Stimulated activated CD8-positive, alpha-beta memory T cell treated with anti-CD3 and anti-CD28 coated beads, Interleukin-7, amount 100 ng/mL, for 24 hours (primary cell): ENCODE data around the gene NDUFB7.
"Not testable (repeated sequence)": the region's sequence is repeated elsewhere in the genome, so short reads cannot be mapped to it uniquely, and the experiment has no call there.

ENCODE experiments used
- DNase-seq: peaks from one replicate; pipeline ENCODE4 v3.0.0-alpha.2; 2020; ENCODE audit warnings: low read depth

Gene NDUFB7

DNA sequence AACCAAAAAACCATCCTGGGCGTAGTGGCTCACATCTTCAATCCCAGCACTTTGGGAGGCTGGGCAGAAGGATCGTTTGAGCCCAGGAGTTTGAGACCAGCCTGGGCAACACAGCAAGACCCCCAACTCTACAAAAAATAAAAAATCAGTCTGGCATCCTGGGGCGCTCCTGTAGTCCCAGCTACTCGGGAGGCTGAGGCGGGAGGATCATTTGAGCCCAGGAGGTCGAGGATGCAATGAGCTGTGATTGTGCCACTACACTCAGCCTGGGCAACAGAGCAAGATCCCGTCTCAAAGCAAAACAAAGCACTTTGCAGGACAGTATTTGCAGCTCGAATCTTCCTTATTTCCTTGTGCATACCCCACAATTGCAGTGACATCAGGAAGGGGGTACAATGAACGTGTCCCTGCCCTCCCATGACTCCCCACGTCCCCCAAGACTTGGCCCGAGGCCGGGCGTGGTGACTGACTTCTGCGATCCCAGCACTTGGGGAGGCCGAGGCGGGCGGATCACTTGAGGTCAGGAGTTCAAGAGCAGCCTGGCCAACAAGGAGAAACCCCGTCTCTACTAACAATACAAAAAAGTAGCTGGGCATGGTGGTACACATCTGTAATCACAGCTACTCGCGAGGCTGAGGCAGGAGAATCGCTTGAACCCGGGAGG is 870 bp downstream of the NDUFB7 start:
- DNase-seq: no peak

DNA sequence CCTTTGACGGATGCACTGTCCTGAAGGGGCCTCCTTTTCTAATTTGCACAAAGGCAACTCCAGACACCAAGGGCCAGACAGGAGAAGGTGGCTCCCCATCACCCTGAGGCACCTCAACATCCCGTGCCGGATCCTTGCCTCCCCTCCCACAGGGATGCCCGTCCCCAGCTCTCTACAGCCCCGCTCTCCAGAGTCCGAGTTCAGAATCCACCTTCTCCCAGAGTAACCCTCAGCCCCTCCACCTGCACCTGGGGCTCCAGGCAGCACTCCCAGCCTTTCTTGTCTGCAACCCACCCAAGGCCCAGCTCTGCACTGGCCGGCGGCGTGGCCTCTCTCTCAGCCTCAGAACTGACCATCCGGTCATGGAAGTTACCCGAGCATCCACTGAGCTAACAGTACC is 4.8 kb downstream of the NDUFB7 start:
- no peak for DNase-seq

DNA sequence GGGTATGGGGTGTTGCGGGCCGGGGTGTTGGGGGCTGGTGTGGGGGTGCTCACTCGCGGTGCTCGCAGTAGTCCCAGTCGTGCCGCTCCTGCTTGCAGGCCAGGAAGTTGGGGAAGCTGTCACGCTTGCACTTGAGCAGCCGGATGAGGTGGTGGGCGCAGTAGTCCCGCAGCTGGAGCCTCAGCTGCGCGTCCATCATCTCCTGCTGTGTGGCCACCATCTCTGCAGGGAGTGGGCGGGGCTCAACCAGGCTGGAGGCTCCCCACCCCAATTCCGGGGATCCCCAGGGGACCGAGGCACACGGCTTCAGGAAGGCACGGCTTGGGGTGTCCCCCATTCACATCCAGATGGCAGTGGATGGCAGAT is 5.2 kb downstream of the NDUFB7 start:
- DNase-seq: no peak

DNA sequence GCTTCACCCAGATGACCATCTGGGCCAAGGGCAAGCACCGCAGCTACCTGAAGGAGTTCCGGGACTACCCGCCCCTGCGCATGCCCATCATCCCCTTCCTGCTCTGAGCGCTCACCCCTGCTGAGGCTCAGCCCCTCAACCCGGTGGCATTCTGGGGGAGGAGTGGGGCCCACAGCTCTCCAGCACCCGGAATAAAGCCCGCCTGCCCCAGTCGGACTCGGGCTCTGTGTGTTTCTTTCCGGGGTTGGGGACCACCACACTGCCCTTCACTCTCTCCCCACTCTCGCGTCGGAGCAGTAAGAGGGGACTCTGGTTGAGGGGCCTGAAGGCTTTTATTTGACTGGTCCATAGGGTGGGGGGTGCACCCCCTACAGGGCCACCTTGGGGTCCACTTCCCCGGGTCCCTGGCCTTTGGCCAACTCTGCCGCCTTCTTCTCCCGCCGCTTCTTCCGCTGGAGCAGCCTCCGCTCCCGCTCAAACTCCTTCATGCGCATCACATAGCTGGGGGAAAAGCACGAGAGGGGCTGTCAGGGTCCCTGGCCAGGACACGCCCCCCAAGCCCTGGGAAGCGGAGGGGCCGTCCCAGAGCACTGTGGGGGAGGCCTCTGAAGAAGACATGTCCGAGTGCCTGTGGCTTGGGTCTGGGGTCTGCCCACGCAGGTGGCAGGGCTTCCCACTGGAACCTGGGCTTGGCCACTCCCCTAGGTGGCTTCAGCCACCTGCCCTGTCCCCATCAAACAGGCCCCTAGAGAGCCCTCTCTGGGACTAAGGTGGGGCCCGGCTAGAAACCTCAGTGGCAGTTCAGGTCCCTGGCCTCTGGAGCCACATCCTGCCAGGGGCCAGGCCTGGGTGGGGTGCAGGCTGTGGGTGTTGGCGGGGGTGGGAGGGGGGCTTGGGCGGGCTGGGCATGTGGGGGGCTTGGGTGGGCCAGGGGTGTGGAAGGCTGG is 5.8 kb downstream of the NDUFB7 start:
- DNase-seq: no peak

DNA sequence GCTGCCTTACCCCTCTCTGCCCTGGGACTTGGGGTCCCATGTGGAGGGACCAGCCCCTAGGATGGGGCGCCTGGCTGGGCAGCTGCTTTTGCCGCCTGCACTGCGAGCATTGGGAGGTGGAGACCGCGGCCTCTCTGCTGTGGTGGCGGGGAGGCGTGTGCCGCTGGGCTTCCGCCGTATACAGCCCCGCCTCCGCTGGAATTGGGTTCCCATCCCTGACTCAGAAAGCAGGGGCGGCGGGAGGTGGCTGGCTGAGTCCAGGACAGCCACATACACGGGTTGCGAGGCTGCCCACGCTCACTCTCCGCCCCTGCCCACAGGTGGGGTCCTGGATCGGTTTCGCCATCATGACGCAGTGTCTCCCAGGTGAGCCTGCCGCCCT is 6.6 kb downstream of the NDUFB7 start:
- no peak for DNase-seq

DNA sequence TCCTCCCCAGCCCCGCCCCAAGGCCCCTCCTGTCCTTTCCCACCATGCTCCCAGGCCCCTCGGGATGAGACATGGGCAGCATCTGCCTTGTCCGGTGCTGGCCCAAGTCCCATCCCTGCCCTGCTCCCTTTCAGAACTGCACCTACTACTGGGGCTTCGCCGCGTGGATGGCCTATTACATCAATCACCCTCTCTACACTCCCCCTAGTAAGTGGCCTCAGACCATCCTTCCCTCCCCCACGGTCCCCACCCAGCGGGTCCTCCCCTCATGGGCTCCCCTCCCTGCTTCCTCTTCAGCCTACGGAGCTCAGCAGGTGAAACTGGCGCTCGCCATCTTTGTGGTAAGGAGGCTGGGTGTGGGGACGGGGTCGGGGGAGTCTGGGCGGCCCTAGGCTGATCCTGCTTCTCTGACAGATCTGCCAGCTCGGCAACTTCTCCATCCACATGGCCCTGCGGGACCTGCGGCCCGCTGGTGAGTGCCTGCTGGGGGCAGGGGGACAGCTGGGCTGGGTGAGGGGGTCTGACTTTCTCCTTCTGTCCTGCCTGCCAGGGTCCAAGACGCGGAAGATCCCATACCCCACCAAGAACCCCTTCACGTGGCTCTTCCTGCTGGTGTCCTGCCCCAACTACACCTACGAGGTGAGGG is 7.1 kb downstream of the NDUFB7 start:
- DNase-seq: not testable (repeated sequence)

DNA sequence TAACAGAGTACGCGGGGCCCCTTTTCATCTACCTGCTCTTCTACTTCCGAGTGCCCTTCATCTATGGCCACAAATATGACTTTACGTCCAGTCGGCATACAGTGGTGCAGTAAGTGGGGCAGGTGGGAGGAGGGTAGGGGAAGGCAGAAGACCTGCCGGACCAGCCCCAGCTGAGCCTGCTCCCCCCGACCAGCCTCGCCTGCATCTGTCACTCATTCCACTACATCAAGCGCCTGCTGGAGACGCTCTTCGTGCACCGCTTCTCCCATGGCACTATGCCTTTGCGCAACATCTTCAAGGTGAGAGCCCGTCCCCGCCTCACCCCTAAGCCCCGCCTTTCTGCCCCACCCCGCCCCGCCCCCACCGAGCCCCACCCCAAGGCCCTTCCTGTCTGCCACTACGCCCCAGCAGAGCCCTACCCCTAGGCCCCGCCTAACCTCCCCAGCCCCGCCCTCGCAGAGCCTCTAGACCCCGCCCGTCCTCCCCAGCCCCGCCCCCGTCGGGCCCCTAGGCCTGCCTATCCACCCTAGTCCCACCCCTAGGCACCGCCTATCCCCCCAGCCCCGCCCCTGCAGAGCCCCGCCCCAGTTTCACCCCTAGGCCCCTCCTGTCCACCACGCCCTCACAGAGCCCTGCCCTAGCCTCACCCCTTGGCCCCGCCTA is 7.7 kb downstream of the NDUFB7 start:
- DNase-seq: peak; percentile 52

DNA sequence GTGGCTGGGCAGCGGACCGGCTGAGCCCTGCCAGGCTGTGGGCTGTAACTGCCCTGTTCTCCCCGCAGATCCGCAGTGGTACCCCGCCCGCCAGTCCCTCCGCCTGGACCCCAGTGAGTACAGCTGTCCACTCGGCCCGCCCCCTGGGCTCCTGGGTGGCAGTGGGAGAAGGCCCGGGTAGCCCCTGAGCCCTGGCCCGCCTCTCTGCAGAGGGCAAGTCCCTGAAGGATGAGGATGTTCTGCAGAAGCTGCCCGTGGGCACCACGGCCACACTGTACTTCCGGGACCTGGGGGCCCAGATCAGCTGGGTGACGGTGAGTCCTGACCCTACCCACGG is 8.3 kb downstream of the NDUFB7 start:
- DNase-seq: no peak

DNA sequence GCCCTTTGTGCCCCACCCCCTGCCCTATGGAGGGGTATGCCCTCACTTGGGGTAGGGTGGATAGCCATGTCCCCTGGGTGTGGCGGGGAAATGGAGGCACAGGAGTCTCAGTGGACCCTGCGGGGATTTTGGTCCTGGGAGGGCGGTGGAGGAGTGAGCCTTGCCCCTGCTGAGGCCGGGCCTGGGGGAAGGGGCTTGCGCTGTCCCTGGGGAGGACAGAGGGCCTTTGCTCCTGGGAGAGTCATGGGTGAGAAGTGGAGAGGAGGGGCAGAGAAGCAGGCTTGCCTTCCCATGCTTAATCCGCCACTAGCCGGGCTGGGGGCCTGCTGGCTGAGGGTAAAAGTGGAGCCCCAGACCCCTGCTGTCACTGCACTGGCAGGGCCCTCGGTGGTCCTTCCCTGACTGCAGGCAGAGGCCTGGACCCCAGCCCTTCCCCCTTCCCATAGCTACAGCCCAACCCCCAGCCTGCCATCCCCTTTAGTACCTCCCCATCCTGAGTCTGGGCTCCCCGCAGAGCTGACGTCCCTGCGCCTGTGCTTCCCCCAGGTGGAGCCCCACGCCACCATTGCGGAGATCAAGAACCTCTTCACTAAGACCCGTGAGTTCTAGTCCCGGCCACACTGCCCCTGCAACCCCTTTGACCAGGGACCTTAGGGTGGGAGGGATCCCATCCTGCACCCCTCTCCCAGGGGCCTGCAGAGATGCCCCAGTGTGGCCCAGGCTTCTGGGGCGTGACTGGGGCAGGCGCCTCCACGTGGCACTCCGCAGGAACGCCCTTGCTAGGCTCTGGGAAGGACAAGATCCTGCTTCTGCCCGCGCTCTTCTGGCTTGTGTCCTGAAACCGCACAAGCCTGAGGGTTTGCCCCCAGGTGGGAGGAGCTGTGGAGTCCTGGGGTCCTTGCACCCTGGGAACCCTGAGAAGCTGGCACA is 8.9 kb downstream of the NDUFB7 start:
- DNase-seq: no peak

DNA sequence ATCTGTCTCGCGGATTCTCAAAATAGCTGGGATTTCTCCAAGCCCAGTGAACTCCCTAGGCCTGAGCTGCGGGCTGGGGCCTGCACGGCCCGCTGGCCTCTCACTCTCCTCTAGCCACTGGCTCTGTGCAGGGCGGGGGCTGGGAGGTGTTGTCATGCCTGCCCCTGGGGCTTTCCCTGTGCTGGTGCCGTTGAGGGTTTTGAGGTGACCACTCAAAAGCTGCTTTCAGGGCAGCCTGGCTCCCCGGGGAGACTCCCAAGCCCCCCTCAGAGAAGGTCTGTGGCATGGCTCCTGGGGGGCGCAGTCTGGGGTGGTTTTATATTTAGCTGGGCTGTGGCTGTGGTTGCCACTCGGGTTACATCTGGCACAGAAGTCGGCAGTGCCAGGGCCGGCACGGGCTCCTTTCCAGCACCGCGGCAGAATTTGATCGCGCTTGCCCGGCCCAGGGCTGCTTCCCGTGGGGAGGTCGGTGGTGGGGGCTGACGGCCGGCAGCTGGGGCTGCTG is 10.0 kb downstream of the NDUFB7 start:
- no peak for DNase-seq

DNA sequence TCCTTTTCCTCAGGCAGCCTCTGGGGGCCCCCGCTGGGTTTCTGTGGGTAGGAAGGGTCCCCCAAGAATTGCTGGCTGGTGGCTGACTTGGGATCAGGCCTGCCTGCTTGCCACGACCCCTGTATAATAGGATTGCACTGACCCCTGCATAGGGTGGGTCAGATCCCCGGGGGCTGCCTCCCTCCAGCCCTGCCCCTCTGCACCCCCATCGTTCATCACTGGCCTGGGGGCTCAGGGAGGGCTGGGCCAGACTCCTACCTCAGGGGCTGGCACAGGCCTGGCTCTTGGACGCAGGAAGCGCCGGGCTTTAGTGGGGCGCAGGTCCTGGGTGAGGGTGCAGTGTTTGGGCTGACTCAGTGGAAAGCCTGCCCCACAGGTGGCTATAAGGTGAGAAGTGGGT is 10.6 kb downstream of the NDUFB7 start:
- DNase-seq: no peak

DNA sequence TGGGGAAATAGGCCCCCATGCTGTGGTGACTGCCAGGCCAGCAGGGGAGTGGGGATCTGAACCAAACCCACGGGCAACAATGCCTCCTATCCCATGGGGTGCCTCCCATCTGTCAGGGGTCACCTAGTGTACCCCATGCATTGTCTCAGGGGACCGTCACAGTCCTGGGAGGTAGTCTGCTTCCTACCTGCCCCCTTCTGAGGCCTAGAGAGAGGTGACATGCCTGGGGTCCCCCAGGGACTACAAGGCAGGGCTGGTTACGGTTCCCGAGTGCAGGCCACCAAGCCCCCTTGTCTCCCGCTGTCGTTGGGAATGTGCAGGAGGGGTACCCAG is 11.1 kb downstream of the NDUFB7 start:
- no peak for DNase-seq

DNA sequence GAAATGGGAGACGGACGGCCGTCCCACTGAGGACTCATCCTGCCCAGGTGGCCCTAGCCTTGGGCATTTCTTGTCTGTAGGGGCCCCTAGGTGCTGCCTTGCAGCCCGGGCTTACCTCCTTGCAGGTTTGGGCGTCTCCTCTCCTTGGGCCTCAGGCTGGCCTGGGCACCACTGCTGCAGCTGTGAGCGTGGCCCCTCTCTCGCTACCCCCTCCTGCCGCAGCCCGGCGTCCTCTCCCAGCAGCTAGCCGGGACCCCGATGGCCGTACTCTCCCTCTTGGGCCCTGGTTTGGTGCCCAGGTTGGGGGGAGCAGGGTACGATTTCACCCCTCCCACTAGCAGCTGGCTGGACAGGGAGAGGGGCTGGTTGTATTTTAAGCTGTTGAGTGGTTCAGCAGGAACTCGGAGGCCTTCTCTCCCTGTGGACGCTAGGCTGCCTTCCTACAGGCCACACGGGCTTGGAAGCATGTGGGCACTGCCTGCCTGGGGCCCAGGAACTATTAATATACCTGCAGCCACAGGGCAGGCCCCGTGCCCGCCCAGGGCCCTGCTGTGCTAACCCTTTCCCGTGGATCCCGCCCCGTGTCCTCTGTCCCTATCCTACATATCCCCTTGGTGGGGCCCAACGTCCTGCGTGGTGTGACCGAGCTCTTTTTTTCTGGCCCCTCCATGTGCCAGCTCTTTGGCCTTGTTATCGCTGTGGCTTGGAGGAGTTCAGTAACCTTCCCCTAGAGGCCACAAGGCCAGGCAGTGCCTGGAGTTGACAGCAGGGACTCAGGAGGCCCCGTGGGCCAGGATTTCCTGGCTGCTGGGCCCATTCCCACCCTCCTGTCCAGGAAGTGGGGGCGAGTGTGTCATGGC is 11.7 kb downstream of the NDUFB7 start:
- DNase-seq: no peak

DNA sequence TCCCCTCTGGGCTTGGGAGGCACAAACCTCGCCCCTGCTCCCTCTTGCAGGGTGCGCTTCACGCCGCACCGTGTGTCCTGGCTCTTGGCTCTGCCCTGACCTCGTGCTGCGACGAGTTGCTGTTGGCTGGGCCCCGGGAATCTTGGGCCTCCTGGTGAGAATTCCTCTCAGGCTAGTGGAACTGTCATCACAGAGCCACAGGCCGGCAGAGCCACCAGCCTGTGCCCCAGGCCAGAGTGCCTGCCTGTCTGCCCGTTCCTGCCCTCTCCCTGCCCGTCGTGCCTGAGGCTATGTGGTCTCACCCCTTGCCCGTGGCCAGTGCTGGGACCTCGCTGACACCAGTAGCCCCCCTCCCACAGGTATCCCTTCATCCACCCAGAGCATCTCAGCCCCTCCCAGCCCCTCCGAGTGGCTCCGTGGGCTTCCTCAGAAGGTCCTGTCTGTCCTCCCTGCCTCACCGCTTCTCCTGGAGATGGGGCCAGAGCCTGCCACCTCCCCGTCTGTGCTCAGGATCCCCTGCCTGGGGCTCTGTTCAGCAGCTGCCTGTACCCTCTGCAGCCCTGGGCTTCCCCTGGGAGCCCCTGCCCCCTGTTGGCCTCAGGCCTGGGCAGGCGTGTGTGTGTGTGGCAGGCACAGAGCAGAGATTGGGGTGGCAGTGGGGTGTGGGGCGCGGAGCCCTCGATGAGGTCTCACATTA is 13.3 kb downstream of the NDUFB7 start:
- no peak for DNase-seq

DNA sequence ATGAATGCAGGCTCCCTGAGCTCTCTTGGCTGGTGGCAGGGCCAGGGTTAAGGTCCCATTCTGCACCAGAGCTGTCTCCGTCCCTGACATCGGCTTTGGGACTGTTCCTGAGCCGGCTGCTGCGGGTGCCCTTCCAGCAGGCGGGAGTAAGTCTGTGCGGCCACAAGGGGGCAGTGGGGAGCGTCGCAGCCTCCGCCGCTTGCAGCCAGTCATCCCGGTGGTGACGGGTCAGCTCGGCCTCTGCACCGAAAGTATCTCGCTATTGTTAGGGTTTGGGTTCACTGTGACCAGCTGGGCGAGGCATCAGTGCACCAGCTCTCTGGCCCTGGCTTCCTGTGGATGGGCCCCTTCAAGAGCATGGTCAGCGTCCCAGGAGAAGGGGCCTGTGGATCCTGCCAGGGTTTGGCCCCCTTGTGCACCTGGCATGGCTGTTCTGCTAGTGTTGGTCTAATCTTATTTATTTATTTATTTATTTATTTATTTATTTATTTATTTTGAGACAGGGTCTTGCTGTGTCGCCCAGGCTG is 15.1 kb downstream of the NDUFB7 start:
- peak; percentile 51 for DNase-seq

DNA sequence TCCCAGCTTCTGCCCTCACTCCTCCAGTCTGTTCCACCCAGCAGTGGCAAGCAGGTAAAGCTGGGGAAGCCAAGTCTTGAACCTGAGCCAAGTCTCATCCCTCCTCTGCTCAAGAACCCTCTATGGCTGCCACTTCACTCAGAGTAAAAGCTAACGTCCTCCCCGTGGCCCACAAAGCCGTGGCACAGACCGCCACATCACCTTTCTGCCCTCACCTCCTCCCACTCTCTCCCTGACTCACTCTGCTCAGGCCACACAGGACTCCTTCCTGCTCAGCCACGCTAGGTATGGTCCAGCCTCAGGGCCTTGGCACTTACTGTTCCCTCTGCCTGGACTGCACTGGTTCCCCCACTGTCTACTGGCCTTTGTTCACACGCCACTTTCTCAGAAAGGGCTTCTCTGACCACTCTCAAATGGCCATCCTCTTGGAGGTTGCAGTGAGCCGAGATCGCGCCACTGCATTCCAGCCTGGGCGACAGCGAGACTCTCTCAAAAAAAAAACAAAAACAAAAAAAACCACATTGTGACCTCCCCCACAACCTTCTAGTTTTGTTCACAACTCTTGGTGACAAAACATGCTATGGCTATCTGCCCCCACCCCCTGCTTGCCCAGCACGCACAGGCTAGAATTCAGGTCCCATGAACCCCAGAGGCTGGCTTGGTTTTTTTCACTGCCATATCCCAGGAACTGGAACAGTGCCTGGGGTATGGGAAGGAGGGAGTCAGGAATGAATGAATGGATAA is 15.8 kb downstream of the NDUFB7 start:
- DNase-seq: no peak

DNA sequence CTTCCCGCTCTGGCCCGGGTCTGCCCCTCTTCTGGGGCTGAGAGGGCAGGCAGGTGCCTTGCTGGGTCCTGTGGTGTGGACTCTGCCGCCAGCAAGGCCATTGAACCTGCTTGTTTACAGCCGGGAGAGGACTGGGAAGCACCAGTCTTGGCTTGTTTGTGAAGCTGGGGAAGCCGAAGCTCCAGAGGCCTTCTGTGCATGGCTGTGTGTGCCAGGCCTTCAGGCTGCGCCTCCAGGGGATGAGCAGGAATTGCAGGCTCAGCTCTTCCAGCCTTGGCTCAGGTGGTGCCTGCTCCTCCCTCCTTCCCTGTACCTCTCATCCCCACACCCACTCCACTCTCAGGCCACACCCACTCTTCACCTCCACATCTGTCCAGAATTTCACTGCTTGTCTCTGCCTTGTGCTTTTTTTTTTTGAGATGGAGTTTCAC is 17.5 kb downstream of the NDUFB7 start:
- no peak for DNase-seq

DNA sequence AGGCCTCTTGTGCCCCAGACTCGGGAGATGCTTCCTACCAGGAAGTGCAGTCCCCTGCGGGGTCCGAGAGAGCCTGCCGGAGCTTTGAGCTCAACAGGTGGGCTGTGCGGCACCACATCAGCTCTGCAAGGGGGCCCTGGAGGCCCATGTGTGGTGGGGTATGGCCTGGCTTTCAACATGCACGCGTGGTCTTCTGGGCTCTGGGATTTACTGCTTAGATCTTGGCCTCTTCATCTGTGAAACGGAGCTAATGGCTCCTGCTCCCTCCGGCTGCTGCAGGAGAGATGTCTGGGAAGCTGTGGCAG is 18.0 kb downstream of the NDUFB7 start:
- DNase-seq: no peak
